IMR-90 (cell line): ENCODE measurements around the gene ZSCAN30. TPM values are rescaled to one million over a fixed set of nuclear protein-coding genes. Genes with fewer than 3 reads are reported as not detected.

Experiments used
- ATAC-seq: fragments of 200-7000 bp; cut with Tn5 transposase; 2 replicates; pipeline ENCODE4 v1.9.1; 2020; ENCODE audit warnings: low read depth, mild to moderate bottlenecking, moderate library complexity
- BruUV-seq: library from RNA; stranded (reverse); fragments of 400-500 nt; replicated peaks from 2 replicates; lab custom pipeline; 2021; lab: Mats Ljungman, UMichigan
- CTCF ChIA-PET: fragments of 300-600 bp; formaldehyde crosslinking; extraction: SDS; loops from one replicate; lab custom pipeline; 2021; ENCODE audit warnings: antibody characterized with exemption; lab: Yijun Ruan, JAX
- POLR2A ChIA-PET: fragments of 300-600 bp; sonication (Branson Sonifier 250); formaldehyde crosslinking; loops from one replicate; lab custom pipeline; 2022; ENCODE audit warnings: antibody characterized with exemption; ENCODE audit not compliant: unreplicated experiment; lab: Charles Lee
- DNase-seq: peaks from one replicate; pipeline ENCODE4 v3.0.0; 2013
- H2AFZ ChIP-seq: replicated peaks from 2 replicates; pipeline ENCODE3; 2013; ENCODE audit warnings: low read length, mild to moderate bottlenecking; ENCODE audit not compliant: poor library complexity
- H2AK5ac ChIP-seq: 2 replicates; pipeline ENCODE4 v1.6.1; 2013; ENCODE audit warnings: low read depth, low read length, inconsistent platforms
- H2AK9ac ChIP-seq: replicated peaks from 2 replicates; pipeline ENCODE3; 2013; ENCODE audit warnings: mild to moderate bottlenecking, low read depth, low read length, moderate library complexity; ENCODE audit not compliant: poor library complexity
- H2BK120ac ChIP-seq: 2 replicates; pipeline ENCODE4 v1.6.1; 2013; ENCODE audit warnings: low read depth, low read length, inconsistent platforms
- H2BK15ac ChIP-seq: 3 replicates; pipeline ENCODE4 v1.6.1; 2013; ENCODE audit warnings: low read depth, low read length, inconsistent platforms
- H2BK20ac ChIP-seq: 2 replicates; pipeline ENCODE4 v1.6.1; 2013; ENCODE audit warnings: low read depth, mild to moderate bottlenecking, inconsistent platforms, low read length, moderate library complexity
- H2BK5ac ChIP-seq: 2 replicates; pipeline ENCODE4 v1.6.1; 2013; ENCODE audit warnings: mild to moderate bottlenecking, low read depth, low read length, inconsistent platforms; ENCODE audit not compliant: poor library complexity, severe bottlenecking
- H3K14ac ChIP-seq: replicated peaks from 2 replicates; pipeline ENCODE4 v1.6.1; 2013; ENCODE audit warnings: low read depth, low read length, inconsistent platforms
- H3K18ac ChIP-seq: 2 replicates; pipeline ENCODE4 v1.6.1; 2013; ENCODE audit warnings: low read depth, low read length, control low read depth
- H3K23ac ChIP-seq: 2 replicates; pipeline ENCODE4 v1.6.1; 2013; ENCODE audit warnings: low read depth, low read length, inconsistent platforms
- H3K27ac ChIP-seq: 2 replicates; pipeline ENCODE4 v1.5.1; 2013; ENCODE audit warnings: mild to moderate bottlenecking, control low read depth, low read length; ENCODE audit not compliant: insufficient read depth
- H3K27me3 ChIP-seq: 2 replicates; pipeline ENCODE4 v1.6.1; 2013; ENCODE audit warnings: low read length; ENCODE audit not compliant: control insufficient read depth, insufficient read depth
- H3K36me3 ChIP-seq: 2 replicates; pipeline ENCODE4 v1.6.1; 2013; ENCODE audit warnings: low read length, mixed read lengths; ENCODE audit not compliant: control insufficient read depth, insufficient read depth
- H3K4ac ChIP-seq: 2 replicates; pipeline ENCODE4 v1.6.1; 2013; ENCODE audit warnings: low read depth, low read length, inconsistent platforms
- H3K4me1 ChIP-seq: 2 replicates; pipeline ENCODE4 v1.6.1; 2013; ENCODE audit warnings: low read length, mixed read lengths; ENCODE audit not compliant: control insufficient read depth, insufficient read depth
- H3K4me2 ChIP-seq: 2 replicates; pipeline ENCODE4 v1.6.1; 2013; ENCODE audit warnings: low read depth, mild to moderate bottlenecking, control low read depth, low read length, moderate library complexity
- H3K4me3 ChIP-seq: 2 replicates; pipeline ENCODE4 v1.5.1; 2013; ENCODE audit warnings: low read depth, mild to moderate bottlenecking, control low read depth, low read length, moderate library complexity; ENCODE audit not compliant: insufficient read depth
- H3K56ac ChIP-seq: 2 replicates; pipeline ENCODE4 v1.6.1; 2013; ENCODE audit warnings: low read length, inconsistent platforms; ENCODE audit not compliant: insufficient read depth; ENCODE audit errors: extremely low read depth
- H3K79me1 ChIP-seq, 2 experiments: 2 replicates each; pipeline ENCODE4 v1.6.1; 2013; ENCODE audit warnings: low read length in 2 of 2, inconsistent platforms in 1 of 2, low read depth in 1 of 2
- H3K9ac ChIP-seq: 2 replicates; pipeline ENCODE4 v1.6.1; 2013; ENCODE audit warnings: low read depth, low read length, control low read depth
- H3K9me1 ChIP-seq: 2 replicates; pipeline ENCODE4 v1.6.1; 2013; ENCODE audit warnings: low read length, inconsistent platforms; ENCODE audit not compliant: insufficient read depth
- H3K9me3 ChIP-seq: 2 replicates; pipeline ENCODE4 v1.6.1; 2013; ENCODE audit warnings: low read length; ENCODE audit not compliant: control insufficient read depth, insufficient read depth
- H4K20me1 ChIP-seq: 2 replicates; pipeline ENCODE4 v1.6.1; 2013; ENCODE audit warnings: low read length, inconsistent platforms; ENCODE audit not compliant: insufficient read depth
- H4K5ac ChIP-seq: 2 replicates; pipeline ENCODE4 v1.6.1; 2013; ENCODE audit warnings: mild to moderate bottlenecking, low read depth, low read length, control low read depth
- H4K8ac ChIP-seq, 2 experiments: 2 replicates each; pipeline ENCODE4 v1.6.1; 2013; ENCODE audit warnings: low read depth in 2 of 2, low read length in 2 of 2, control low read depth in 1 of 2, inconsistent platforms in 1 of 2
- H4K91ac ChIP-seq: 2 replicates; pipeline ENCODE4 v1.6.1; 2013; ENCODE audit warnings: low read depth, low read length, inconsistent platforms; ENCODE audit not compliant: insufficient read depth
- MAFK ChIP-seq: IDR thresholded peaks from 2 replicates; pipeline ENCODE4 v1.6.1; 2012; ENCODE audit warnings: low read depth, low read length, improper control_type of control experiment
- NFE2L2 ChIP-seq: fragments of 150-350 bp; IDR thresholded peaks from 2 replicates; pipeline ENCODE4 v1.6.1; 2016; ENCODE audit warnings: low read depth, mild to moderate bottlenecking, low read length
- RFX5 ChIP-seq: IDR thresholded peaks from 2 replicates; pipeline ENCODE4 v1.8.0; 2012; ENCODE audit warnings: low read depth, mild to moderate bottlenecking, low read length, moderate library complexity
- SMC3 ChIP-seq: fragments of 150-350 bp; IDR thresholded peaks from 2 replicates; pipeline ENCODE4 v1.6.1; 2016; ENCODE audit warnings: low read depth, mild to moderate bottlenecking, antibody characterized with exemption, low read length, moderate library complexity
- whole genome bisulfite sequencing, 2 experiments: methylation state at CpG; one replicate each; pipeline versions ENCODE4 v1.1.5 to v1.1.7; 2013; ENCODE audit warnings: missing lambda C conversion rate in 2 of 2; ENCODE audit not compliant: insufficient read length in 1 of 2; ENCODE audit errors: extremely low coverage in 2 of 2; 5-methylcytosine and 5-hydroxymethylcytosine counted together
- dilution Hi-C: fragments of 300-500 bp; cut with HindIII; formaldehyde crosslinking; loops from one replicate; pipeline ENCODE4 v1.14.3; 2018; ENCODE audit warnings: low sequenced_read_pairs; ENCODE audit not compliant: unreplicated experiment
- in situ Hi-C: fragments of 300-500 bp; cut with MboI; formaldehyde crosslinking; loops from 3 replicates; pipeline ENCODE4 v1.14.3; 2019; ENCODE audit warnings: low sequenced_read_pairs, inconsistent platforms, mixed read lengths
- intact Hi-C: fragments of 100-400 bp; cut with micrococcal nuclease; formaldehyde crosslinking; loops from 2 replicates; pipeline ENCODE4 v1.10.0; 2022
- polyA plus RNA-seq, 3 experiments: library from polyadenylated mRNA; depleted of rRNA; stranded (reverse); fragments of >200 nt; gene quantifications; 2 replicates each; pipeline ENCODE4 v1.2.3, GENCODE V29; 2012; ENCODE audit warnings: low replicate concordance in 1 of 3
- total RNA-seq: library from RNA; depleted of rRNA; stranded (reverse); fragments of >200 nt; gene quantifications from 2 replicates; pipeline ENCODE4 v1.2.3, GENCODE V29; 2012

ZSCAN30 gene
- total and polyA plus RNA-seq, 2 of the 4 experiments (the other 2 are of a cell fraction) = 9.9 to 17.7 TPM

DNA sequence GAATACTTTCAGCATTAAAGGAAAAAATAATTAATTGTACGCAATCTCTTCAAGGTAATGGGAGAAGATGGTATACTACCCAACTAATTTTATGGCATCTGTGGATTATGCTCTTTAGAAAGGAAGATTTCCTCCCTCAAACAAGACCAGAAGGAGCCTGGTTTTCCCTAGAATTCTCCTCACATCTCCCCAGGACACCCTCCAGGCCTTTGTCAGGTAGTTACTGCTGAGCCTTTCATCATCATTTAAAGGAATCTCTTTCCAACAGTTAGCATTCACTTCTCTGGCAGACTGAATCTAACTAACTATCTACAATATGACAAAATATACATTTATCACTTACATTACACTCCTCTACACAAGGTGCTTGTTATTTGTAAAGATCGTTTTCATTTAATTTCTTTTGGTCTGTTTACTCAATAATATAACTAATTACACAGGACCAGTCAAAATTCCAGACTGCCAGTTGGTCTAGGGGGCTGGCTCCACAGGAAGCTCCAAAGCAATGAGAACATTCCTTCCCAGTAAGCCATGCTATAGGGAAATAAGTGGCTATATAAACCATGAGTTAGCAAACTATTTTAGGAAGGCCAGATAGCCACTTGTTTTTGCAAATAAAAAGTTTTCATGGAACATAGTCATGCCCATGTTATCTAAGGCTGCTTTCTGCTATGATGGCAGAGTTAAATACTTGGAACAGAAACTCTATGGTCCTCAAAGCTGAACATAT lies 35.1 kb upstream of the ZSCAN30 start:
- DNase-seq = peak; percentile 69
- peak; percentile 91 for ATAC-seq
- BruUV-seq = no TSS peak
- peak overlapping the region; percentile 90; the same call in 1 of the 2 replicates for H3K18ac ChIP-seq
- H2BK15ac ChIP-seq = no peak overlapping the region
- H4K8ac ChIP-seq = peak overlapping the region in 1 of 2 experiments; percentile 59; a peak in 2 of 4 replicates
- H3K14ac ChIP-seq = peak overlapping the region; percentile 75
- H4K20me1 ChIP-seq = no peaks in the 10 kb centered on the region
- in situ Hi-C loops (no loop called here), dilution Hi-C loops (no loop called here), intact Hi-C loops (no loop called here)
- WGBS, 2 experiments = no CpG with 5 or more reads among the region's 2 CpGs
- no peak overlapping the region for H2AK5ac ChIP-seq
- H2BK120ac ChIP-seq = peak overlapping the region; percentile 85
- peaks cover 4% of the 10 kb centered on the region; the same call in 1 of the 2 replicates for H3K9me1 ChIP-seq
- no peaks in the 10 kb centered on the region for H3K27me3 ChIP-seq
- no peaks in the 10 kb centered on the region for H3K36me3 ChIP-seq
- H2BK5ac ChIP-seq = peak overlapping the region; percentile 85
- CTCF ChIA-PET = no interaction called here
- H4K5ac ChIP-seq = peak overlapping the region; percentile 82; the same call in 1 of the 2 replicates
- 0 out of 2 replicates have a peak, but pooled peaks cover 4% of the 10 kb centered on the region for H3K9me3 ChIP-seq
- H2BK20ac ChIP-seq = peak overlapping the region; percentile 81
- H3K23ac ChIP-seq = 0 out of 2 replicates have a peak overlapping the region, but pooled peaks have one; percentile 7
- 0 out of 2 replicates have a peak, but pooled peaks have one; percentile 13 for TF ChIP-seq MAFK
- TF ChIP-seq RFX5 = no peak
- peak; percentile 48; the same call in 1 of the 2 replicates for TF ChIP-seq NFE2L2
- no peak for TF ChIP-seq SMC3
- POLR2A ChIA-PET = no interaction called here
- H2AK9ac ChIP-seq = no peak overlapping the region
- H3K79me1 ChIP-seq = no peaks in the 10 kb centered on the region
- peak overlapping the region; percentile 29; the same call in 1 of the 2 replicates for H3K4me2 ChIP-seq
- H3K4ac ChIP-seq = peak overlapping the region; percentile 67
- H3K4me3 ChIP-seq = no peak overlapping the region
- no peak overlapping the region for H3K27ac ChIP-seq
- H3K56ac ChIP-seq = no peak overlapping the region
- H3K4me1 ChIP-seq = peaks cover 2% of the 10 kb centered on the region; the same call in 1 of the 2 replicates
- no peak overlapping the region for H3K9ac ChIP-seq
- H2AFZ ChIP-seq = no peak overlapping the region
- H4K91ac ChIP-seq = 0 out of 2 replicates have a peak overlapping the region, but pooled peaks have one; percentile 20
